GM21360 (cell line): ENCODE data around the gene ZNF536.
"Not testable (repeated sequence)": the region's sequence is repeated elsewhere in the genome, so short reads cannot be mapped to it uniquely, and the experiment has no call there.

Experiments
- ATAC-seq: cut with Tn5 transposase; IDR thresholded peaks from one replicate; pipeline ENCODE4 v1.9.1; 2021; ENCODE audit warnings: mild to moderate bottlenecking, moderate library complexity; ENCODE audit not compliant: unreplicated experiment

Gene ZNF536

GRCh38 chr19:30408734-30409301 is 36.6 kb downstream of the ZNF536 start:
- no peak for ATAC-seq

- no peak for ATAC-seq
These were observed 39.5 kb downstream of the ZNF536 start for GRCh38 chr19:30411714-30412113.

- no peak for ATAC-seq
These were observed 44.2 kb downstream of the ZNF536 start for GRCh38 chr19:30416375-30416774.

- ATAC-seq, result not testable (repeated sequence)
These were observed 45.0 kb downstream of the ZNF536 start for GRCh38 chr19:30417166-30417565.

GRCh38 chr19:30419568-30420180 is 47.5 kb downstream of the ZNF536 start:
- no peak for ATAC-seq

GRCh38 chr19:30420316-30420715 is 48.1 kb downstream of the ZNF536 start:
- no peak for ATAC-seq

GRCh38 chr19:30420881-30421280 is 48.7 kb downstream of the ZNF536 start:
- ATAC-seq, result no peak

GRCh38 chr19:30421571-30421970 is 49.4 kb downstream of the ZNF536 start:
- ATAC-seq, result no peak

- no peak for ATAC-seq
These were observed 51.3 kb downstream of the ZNF536 start for GRCh38 chr19:30423481-30423880.

- ATAC-seq, result no peak
These were observed 54.0 kb downstream of the ZNF536 start for GRCh38 chr19:30425885-30426838.

- no peak for ATAC-seq
These were observed 54.7 kb downstream of the ZNF536 start for GRCh38 chr19:30426864-30427263.

- ATAC-seq, result no peak
These were observed 56.0 kb downstream of the ZNF536 start for GRCh38 chr19:30428092-30428680.

GRCh38 chr19:30428844-30429243 is 56.7 kb downstream of the ZNF536 start:
- no peak for ATAC-seq

- no peak for ATAC-seq
These were observed 58.1 kb downstream of the ZNF536 start for GRCh38 chr19:30430206-30430734.

GRCh38 chr19:30431591-30431990 is 59.4 kb downstream of the ZNF536 start:
- no peak for ATAC-seq

GRCh38 chr19:30434797-30435594 is 62.8 kb downstream of the ZNF536 start:
- ATAC-seq, result no peak

GRCh38 chr19:30437869-30438268 is 65.7 kb downstream of the ZNF536 start:
- no peak for ATAC-seq

- no peak for ATAC-seq
These were observed 67.1 kb downstream of the ZNF536 start for GRCh38 chr19:30439310-30439709.

GRCh38 chr19:30441011-30441410 is 68.8 kb downstream of the ZNF536 start:
- ATAC-seq, result no peak

GRCh38 chr19:30442674-30443073 is 70.5 kb downstream of the ZNF536 start:
- ATAC-seq, result no peak
